HG02588 (cell line): ENCODE data around the gene PIGM.

Experiments used
- ATAC-seq: cut with Tn5 transposase; IDR thresholded peaks from one replicate; pipeline ENCODE4 v1.9.1; 2021; ENCODE audit warnings: mild to moderate bottlenecking, moderate library complexity; ENCODE audit not compliant: unreplicated experiment

The PIGM gene

DNA sequence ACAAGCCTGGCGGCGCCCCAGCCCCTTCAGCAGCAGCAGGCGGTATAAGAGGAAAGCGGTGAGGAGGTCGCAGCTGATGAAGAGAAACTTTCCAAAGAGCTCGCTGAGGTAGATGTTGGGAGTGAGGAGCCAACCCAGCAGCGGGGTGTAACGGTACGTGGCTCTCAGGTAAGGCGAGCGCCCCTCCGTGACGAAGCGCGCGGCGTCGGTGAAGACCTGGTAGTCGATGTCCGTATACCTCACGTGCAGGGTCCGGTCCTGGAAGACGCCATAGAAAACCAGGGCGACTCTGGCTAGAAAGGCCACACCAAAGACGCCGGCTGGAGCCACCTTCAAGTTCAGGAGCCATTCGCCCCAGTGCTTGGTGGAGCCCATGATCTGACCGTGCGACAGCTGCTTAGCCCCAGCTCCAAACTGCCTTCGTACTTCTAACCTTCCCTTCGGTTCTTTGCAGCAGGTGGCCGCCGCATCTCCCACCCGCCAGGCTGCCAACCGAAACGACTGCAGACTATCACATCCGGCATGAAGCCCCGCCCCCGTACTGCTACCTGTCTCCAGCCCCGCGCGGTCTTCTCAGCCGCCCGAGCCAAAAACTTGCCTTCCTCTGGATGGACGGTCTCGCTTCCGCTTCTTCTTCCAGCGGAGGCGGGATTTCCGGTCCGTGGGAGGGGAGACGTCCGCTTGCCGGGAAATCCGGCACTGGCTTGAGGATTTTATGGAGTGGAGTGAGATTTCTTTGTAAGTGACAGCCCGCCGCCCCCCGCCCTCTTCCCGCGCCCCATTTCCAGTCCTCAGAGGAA, at the start of gene PIGM:
Gene PIGM, minus strand, starts transcription at position 626 of the 800 bp plus-strand sequence. Its CDS starts 251 bp downstream, at position 375.
- ATAC-seq, result peak; percentile 94

DNA sequence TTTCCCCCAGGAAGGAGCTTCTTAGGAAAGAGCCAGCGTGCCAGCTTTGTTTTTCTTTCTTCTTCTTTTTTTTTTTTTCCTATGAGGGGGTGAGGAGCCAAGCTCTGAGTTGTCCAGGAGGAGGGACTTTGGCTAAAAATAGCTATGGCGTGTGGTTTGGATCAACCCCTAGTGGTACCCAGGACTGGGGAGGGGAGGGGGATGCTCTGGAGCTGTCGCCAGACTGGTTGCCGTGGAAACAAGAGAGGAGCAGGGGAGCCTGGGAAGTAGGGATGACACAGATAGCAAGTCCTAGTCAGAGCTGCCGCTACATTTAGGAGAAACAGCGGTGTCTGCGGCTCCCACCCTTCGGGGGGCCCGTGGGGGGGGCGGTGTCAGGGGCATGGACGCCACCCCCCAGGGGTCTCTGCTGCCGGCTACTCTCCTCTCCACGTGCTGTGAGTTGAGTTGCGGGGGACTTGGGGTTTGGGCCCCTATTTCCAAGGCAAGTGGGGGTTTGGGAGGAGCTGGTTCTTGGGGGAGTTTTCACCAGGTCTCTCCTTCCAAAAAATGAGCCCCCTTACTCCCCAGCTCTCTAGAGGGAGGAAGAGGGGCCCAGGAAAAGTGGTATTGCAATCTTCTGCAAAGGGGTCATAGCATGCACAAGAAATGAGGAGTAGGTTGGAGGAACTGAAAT, 49.6 kb upstream of the PIGM start, which contains the start of gene KCNJ9:
Gene KCNJ9, plus strand, starts transcription at position 278 of the 676 bp plus-strand sequence. CDS start 2,493 bp downstream, outside the sequence.
- ATAC-seq, result no peak

DNA sequence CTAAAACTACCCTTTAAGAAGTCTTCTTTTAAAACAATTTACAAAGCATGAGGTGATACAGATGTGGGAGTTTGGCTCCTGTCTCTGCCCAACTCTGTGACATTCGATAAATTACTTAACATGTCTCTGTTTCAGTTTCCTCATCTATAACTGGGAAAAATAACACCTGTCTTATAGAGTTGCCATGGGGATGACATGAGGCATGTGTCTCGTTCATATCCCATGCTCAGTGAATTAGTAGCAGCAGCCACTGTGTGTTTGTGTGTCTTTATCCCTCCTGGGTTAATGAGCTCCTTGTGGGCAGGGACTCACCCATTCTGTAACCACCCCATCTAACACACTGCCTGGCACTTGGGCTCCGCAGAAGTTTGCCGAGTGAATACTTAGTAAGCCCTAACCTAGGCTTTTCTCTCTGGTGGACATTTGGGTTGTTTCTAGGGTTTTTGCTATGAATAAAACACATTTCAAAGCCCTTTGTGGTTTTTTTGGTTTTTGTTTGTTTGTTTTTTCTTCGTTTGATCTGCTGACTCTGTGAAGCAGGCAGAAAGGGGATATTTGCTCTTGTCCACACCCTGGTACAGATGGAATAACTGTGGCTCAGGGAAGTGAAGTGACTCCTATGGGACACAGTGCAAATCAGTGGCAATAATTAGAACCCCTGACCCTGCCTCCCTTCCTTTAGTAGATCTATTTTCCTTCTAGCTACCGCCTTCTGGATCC, 48.8 kb upstream of the PIGM start:
- ATAC-seq, result no peak

DNA sequence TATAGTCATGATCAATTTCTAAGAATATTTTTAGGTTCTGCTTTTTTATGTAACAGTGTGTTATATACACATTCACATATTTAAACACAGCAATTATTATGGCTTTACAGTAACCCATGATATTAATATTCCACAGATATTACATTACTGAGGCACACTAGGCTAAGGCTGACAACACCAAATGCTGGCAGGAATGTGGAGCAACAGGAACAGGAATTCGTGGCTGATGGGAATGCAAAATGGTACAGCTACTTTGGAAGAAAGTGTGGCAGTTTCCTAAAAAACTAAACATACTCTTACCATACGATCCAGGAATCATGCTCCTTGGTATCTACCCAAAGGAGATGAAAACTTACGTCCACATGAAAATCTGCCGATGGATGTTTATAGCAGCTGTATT, 47.7 kb upstream of the PIGM start:
- ATAC-seq, result no peak

DNA sequence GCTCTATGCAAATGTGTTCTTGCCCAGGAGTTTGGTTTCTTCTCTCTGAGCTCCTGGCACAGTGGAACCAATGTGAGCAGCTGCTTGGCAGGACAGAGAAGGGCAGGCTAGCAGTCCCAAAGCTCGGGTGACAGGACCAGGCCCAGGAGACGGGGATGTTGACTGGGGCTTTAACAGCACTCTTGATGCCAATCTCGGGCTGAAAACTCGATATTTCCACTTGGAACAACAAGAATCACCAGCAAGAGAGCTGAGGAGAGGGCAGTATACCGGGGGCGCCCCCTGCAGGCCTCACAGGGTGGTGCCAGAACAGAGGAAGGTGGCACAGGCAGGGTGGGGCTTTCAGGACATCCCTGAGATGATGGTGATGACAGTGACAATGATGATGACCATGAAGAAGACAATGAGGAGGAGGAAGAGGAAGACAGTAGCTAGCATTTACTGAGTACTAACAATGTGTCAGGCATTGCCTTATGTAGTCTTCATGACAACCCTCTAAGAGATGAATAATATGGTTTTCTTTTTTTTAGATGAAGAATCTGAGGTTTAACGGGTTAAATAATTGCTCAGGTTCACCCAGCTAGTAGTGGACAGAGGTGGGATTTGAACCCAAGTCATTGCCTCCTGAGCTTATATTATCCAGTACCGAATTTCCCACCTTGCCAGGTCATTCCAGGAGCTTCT, 46.9 kb upstream of the PIGM start:
- ATAC-seq, result peak; percentile 72

DNA sequence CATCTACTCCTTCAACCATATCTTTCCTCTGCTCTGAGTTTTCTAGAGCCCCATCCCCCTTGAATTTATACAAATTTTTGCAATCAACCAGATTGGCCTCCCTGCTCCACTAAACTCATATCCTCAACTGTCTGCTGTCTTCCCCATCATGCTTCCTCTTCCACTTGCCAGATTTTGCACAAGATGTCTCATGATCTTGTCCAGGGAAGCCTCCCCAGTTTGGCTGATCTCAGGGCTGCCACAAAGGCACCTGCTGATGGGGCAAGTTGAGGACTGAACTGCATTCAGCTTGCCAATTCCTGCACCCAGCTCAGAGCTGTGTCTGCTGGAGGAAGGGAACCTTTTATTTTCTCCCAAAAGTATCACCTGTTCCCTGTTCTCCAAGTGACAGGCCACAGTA, 45.7 kb upstream of the PIGM start:
- no peak for ATAC-seq

DNA sequence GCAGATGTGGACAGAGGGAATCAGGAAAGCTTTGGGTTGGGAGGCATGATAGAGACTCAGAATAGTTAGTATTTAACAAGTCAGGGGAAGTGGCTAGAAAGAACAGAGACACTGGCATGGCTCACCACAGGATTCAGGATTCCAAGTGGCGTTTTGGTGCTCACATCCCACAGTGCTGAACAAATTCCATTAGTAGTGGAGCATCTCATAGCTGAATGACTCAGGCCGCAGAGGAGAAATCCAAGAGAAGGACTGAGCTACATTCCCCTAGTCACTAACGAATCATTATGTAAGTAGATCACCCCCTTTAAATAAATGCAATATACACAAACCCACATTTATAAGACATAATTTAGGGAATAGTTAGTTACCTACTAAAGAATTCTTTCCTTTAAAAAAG, 44.5 kb upstream of the PIGM start:
- no peak for ATAC-seq

DNA sequence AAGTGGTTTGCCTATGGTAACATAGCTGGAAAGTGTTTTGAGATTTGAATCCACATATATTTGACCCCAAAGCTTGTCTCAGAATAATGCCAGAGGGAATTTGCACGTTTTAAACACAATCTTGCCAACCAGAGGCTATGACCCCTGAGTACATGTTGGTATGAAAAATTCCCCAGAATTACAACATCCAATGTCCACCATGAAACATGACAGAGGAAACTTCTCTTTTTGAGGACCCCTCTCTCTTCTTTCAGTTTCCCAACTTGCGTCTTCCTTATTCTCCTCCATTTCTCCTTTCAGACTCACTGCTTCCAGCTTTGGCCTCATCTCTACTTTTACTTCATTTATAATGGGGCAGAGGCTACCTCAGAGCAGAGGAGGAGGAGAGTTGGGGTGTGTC, 44.0 kb upstream of the PIGM start:
- ATAC-seq, result no peak

DNA sequence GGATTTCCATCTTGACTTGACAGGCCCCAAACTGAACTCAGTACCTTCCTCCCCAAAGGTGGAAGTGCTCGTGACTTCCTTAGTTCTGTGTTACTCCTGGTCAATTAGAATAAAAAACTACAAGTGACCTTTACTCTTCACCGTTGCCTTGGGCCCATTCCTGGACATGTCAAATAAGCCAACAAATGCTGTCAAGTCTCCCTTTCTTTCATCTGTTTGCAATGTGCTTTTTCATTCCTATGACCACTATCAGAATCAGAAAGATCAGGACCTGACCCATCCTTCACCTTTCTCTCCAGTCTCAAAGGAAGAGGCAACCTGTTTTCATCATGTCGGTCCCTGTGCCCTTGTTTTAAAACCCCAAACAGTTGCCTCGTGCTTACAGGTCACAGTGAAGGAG, 43.1 kb upstream of the PIGM start:
- ATAC-seq, result no peak

DNA sequence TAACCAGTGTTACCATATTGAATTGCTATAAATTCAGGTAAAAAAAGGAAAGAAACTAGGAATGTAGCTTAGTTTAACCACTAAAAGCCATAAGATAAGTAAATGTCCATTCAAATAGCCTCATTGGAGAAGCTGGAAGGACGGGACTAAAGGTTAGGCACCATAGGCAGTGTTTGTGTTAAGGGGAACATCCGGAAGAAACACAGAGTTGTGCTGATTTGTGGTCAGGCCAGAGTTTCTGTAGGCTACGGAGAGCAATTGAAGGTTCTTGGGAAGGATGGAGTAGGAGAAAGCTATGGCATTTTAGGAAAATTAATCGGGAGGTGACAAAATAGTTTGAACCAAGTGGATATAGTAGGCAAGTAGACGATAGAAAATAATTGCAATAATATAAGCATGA, 39.5 kb upstream of the PIGM start:
- no peak for ATAC-seq

DNA sequence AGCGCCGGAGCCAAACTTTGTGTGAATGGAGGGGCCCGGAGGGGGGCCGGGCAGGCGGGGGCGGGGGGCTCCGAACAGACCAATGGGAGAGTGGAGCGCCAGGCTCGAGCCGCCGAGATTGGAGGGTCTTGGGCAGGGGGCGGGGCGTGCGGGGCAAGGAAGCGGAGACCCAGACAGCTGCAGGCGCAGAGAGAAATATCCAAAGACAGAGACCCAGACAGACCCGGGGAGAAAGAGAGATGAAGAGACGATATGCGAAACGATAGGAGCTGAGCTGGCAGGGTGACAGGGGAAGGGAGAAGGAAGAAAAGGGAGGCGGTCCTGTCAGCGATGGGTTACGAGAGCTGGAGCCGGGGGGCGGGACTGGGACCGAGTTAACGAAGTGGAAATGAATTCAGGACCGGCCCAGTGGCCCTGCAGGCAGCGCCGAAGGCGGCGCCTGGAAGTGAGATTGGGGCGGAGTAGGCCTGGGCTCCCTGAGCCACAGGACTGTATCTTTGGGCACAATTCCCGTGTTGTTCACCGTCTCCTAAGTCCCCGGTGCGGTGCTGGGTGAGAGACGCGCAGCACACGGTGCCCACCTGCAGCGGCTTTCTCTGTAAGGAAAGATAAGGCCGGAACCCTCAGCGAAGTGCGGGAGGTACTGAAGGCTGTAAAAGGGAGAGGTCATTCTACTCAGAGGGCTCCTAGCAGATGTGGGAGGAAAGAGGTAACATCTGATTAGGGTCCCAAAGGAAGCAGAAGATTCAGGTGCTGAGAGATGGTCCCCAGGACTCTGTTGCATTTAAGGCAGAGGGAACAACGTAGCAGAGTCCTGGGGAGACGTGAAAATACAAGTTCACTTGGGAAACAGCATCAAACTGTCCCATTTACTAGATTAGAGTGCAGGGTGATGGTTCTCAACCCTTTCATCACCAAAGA, 38.7 kb upstream of the PIGM start:
- ATAC-seq, result no peak

DNA sequence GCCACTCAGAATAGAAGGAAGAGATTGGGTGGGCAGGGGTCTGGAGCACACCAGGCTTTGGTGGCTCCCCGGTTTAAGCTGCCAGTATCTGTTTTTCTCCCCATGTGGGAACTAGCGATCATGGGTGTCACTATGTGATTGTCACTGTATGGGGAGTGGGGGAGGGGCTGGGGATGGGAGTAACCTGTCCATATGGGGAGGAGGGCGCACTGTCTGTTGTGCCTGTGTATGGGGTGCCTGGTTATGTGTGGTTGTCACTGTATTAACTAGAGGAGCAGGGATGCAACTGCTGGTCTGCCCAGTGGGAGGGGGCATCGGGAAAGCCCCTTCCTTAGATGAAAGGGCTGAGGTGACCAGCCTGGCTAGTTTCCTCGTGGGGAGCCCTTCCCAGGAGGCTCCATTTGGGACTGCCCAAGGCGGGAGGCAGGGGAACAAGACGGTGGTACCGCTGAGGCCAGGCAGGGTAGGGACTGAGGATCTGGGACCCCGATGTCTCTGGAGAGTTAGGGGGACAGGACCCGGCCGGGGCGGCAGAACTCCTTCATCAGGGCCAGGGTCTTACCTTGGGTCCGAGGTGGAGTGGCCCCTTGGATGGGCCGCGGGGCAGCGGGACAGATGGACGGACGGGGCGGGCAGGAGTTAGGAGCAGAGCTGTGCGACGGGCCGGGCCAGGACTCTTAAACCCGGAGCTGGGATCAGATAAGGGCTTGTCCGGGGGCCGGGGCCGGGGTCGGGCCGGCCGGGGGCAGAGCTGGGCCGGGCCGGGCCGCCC, 37.9 kb upstream of the PIGM start, which contains the start of gene KCNJ10:
Gene KCNJ10, minus strand, starts transcription at position 701 of the 772 bp plus-strand sequence. CDS start 27,628 bp downstream, outside the sequence.
- no peak for ATAC-seq

DNA sequence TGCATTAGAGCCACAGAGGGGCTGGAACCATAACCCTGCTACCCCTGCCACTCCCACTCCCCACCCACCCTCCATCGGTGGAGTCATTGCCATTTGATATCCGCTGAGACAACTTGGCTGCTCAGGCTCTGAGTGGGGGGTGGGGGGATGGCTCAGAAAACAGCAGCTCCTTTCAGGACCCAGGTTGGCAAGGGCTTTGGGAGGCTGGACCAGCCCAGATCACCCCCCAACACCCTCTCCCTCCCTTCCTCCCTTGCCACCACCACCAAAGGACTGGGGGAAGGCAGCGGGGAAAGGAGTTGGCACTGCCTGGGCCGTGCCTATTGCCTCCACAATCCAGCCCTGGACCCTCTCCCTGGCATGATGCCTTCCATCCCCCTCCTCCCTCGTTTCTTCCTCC, 36.4 kb upstream of the PIGM start:
- ATAC-seq, result no peak

DNA sequence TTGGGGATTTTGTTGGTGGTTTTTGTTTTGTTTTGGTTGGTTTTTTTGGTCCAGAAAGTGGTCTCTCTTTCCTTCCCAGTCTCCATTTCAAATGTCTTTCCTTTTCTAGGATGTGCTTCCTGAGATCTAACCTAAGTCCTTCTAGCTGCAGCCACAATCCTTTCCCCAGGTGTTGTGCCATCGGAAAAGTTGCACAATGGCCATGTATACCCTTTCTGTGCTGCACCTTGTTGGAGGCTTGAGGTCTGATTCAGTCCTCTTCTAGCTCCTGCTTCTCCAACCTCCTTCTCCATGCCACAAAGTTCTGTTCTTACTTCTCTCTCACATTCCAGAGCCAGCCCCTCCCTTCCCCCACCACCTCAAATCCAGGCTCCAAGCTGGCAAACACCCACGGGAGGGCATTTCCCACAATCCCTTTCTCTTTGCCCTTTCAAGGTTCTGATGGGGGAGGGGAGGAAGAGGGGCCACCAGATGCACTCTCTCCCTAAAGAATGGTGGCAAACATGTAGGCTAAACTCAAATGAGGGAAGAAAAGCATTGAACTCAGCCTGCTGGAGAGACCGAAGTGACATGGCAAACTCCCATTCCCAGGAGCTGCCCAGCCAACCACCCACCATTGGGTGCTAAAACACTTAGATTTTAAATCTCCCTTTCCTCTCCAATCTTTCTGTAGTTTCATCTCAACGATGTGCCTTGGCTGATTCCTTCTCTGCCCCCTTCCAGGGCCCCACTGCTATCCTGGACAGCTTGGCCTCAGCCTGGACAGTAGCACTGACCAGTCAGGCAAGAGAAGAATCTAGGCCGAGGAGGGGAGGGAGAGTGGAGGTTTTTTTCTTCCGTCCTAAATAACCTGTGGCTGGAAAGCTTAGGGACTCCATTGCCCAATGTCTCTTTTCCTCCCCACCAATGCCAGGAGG, 35.3 kb upstream of the PIGM start:
- no peak for ATAC-seq

DNA sequence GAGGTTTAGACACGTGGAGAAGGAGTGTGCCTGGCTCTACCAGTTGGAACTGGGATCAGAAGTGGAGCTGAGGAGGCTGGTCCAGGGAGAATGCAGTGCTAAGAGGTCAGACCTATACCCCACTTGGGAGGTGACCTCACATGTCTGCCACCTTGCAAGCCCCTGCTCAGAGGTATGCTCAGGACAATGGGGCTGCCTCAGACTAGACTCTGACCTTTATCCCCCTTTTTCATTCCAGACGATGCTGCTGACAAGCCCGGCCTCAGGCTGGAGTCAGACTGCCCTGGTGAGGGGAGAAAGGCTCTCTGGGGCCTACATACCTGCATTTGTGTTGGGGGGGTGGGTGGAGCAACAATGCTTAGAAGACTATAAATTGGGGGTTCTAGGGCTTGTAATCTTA, 33.0 kb upstream of the PIGM start:
- no peak for ATAC-seq

DNA sequence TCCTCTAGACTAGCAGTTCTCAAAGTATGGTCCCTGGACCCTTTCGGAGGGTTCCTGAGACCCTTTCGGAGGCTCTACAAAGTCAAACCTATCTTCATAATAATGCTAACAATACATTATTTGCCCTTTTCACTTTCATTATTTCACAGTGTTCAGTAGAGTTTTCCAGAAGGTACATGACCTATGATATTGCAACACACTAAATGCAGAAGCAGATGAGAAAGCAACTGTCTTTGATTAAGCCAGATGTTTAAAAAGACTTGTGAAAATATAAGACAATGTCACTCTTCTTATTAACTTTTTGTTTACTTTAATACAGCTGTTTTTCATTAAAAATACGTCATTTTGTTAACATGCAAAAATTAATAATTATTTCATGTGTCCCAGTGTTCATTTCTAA, 32.4 kb upstream of the PIGM start:
- no peak for ATAC-seq

DNA sequence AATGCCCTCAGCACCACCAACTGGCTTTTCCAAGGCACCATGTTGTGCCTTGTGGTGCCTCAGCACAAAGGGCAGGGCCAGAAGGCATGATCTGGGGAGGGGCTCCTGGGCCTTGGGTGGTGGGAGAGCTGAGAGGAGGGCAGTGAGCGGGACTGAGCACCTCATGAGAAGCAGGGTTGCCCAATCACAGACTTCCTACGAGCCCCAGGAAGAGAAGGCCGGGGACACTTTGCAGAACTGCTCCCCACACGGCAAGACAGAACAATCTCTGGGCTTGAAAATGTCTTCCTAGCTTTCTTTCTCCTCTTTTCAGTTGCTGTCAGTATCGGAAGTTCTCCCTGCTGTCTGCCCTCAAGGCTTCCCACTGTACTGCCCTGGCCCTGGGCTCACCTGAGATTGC, 31.4 kb upstream of the PIGM start:
- ATAC-seq, result no peak

DNA sequence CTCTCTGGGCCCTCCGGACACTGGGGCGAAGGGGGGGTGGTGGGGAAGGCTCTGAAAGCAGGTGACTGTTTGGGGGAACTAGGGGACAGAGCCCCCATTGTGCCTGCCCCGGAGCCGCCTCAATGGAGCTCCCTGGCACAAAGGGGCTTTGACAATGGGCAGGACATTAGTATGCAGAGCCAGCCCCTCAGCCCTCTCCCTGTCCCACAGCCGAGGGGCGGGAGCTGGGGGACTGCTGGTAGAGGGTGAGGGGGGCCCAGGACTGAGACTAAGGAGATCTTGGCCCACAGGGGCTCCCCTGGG, 30.4 kb upstream of the PIGM start:
- ATAC-seq, result no peak
